Activated CD4-positive, alpha-beta T cell treated with anti-CD3 and anti-CD28 coated beads for 48 hours (primary cell): ENCODE results near the gene CISD1.

Source experiments
- DNase-seq: peaks from one replicate; pipeline ENCODE4 v3.0.0-alpha.2; 2020

Gene CISD1

DNA sequence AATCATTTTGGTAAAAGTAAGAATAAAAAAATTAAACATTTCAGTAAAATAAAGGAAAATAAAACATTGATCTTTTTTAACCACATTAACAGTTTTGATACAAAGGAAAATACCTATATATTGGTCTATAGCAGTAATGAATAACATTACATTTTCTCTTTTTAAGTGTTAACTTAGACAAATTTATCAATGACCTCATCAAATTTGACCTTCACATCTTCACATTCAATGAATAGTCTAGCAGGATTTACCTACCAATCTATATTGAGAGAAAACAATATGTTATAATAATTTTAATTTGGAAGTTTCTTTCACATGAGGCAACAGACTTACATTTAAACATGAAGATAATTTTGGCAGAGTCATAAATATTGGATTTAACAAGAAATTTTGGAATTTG lies 47.9 kb downstream of the CISD1 start:
- DNase-seq: no peak

DNA sequence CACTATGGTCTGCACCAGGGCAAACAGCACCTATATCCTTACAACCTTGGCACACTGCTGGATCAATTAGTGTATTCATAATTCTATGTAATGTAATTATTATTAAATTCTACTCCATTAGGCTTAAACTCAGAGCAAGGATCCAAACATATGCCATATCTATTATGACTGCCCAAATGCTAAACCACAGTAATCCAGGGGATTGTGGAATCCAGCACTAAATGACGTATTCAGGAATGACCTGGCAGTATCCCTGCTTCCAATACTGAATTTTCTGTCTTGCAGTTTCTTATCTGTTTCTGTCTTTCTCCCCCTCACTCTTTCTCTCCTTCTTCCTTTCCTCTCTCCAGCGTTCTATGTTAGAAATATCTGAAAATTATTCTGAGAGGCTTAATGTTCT lies 49.4 kb downstream of the CISD1 start:
- no peak for DNase-seq

DNA sequence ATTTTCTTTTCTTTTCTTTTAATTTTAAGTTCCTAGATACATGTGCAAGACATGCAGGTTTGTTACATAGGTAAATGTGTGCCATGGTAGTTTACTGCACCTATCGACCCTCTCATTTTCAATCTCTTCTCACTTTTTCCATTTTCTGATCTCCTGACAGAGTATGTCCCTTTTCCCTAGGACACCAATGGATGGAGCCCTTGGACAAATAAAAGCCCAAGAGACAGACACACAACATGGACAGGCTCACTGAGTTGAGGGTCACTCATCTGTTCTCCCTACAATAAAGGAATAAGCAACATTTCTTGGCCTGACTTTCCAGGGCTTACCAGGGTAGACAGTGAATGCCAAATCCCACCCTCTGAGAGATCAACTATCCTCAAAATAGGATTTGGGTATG lies 50.6 kb downstream of the CISD1 start:
- DNase-seq: no peak

DNA sequence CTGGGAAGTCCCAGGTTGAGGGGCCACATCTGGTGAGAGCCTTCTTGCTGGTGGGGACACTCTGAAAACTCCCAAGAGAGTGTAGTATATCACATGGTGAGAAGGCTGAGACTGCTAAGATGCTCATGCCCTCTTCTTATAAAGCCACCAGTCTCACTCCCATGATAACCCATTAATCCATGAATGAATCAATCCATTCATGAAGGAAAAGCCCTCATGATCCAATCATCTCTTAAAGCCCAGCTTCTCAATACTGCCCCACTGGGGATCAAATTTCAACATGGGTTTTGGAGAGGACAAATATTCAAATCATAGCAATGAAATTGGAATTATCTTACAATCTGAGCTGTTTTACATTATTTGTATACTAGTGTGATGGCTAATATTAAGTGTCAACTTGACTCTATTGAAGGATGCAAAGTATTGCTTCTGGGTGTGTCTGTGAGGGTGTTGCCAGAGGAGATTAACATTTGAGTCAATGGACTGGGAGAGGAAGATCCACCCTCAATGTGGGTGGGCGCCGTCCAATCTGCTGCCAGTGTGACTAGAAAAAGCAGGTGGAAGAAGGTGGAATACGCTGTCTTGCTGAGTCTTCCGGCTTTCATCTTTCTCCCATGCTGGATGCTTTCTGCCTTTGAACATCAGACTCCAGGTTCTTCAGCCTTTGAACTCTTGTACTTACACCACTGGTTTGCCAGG lies 51.5 kb downstream of the CISD1 start:
- no peak for DNase-seq

DNA sequence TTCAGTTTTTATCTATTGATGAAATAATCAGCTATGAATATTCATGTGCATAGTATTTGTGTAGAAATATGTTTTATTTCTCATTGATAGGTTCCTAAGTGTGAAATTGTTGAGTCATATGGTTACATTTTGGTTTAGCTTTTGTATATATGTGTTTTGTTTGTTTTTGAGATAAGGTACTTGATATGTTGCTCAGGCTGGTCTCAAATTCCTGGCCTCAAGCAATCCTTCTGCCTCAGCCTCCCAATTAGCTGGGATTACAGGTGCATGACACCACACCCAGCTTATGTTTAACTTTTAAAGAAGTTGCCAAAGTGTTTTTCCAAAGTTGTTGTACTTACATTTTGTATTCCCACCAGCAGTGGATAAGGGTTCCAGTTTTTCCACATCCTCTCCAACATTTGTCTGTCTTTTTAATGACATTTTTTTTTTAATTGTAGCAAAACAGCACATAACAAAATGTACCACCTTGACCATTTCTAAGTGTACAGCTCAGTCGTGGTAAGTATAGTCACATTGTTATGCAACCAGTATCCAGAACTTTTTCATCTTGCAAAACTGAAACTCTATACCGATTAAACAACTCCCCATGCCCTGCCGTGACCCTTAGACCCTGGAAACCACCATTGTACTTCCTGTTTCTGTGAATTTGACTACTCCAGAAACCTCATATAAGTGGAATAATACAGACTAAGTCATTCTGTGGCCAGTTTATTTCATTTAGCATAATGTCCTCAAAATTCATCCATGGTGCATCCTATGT lies 53.3 kb downstream of the CISD1 start:
- no peak for DNase-seq

DNA sequence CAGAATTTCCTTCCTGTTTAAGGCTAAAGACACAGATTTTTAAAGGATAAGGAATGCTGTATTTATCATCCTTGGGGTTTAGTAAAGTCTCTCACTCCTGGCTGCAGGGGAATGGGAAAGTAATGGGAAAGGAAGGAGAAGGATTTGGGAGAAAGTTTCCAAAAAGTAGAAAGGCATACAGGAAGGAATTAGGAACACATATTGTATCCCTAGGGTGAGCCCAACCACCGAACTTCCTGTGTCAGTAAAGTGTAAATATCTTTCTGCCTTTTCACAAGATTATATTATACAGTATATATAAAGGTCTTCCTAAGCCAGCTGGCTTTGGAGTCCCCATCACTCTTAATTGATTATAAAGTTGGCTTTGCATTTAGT lies 53.9 kb downstream of the CISD1 start:
- DNase-seq: no peak

DNA sequence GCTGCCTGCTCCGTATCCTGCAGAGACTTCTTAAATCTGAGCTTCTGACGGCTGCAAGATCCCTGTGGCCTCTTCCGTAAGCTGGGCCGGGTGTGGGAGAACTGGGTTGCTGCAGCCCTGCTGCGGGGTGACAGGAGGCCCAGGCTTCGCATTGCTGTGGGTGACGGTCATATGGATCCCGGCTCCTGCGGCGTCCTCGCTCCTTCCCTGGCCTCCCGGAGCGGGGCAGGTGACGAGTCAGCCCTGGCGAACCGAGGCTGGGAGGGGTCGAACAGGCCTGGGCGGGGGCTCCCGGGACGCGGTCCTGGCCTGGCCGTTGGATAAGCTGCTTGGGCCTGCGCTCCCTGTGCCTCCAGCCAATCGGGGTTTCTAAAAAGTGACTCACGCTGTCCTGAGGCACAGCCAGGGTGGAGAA lies 58.0 kb downstream of the CISD1 start:
- DNase-seq: no peak

DNA sequence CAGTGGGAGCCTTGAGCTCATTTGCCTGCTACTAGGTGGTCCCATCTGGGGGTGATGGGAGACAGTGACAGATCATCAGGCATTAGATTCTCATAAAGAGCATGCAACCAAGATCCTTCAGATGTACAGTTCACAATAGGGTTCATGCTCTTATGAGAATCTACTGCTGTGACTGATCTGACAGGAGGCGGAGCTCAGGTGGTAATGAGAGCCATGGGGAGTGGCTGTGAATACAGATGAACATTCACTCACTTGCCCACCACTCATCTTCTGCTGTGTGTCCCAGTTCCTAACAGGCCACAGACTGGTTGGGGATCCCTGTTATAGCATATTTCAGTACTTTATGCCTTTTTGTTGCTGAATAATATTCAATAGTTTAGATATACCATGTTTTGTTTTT lies 59.3 kb downstream of the CISD1 start:
- no peak for DNase-seq

DNA sequence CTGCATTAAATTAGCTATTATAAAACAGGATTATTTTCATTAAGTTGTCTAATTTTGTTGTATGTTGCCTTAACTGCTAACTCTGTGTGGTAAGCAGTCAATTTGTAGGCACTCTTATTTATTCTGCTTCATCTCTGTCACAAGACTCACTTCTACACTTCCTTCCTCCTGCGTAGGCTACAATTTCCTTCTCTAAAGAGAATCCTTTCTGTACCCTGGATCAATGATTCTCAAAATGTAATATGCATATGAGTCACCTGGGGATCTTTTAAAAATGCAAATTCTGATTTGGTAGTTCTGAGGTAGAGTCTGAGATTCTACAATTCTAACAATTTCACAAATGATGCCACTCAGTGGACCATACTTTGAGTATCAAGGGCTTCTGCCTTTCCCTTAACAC lies 61.5 kb downstream of the CISD1 start:
- DNase-seq: no peak

DNA sequence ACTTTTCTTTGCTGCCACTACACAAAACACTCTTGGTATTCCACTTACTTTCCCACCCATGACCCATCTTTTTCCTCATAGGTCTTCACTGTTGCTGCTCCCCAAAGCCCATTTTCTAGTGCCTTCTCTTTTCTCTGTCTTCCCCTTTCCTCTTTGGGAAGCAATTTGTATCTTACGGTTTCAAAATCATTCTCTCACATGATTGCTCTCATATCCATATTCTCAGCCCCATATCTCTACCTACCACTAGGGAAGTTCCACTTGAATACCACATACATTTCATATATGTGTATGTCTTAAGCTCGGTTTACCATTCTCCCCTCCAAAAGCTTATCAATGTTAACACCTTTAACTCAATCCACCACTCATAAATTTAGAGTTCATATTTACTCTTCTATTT lies 62.7 kb downstream of the CISD1 start:
- DNase-seq: no peak

DNA sequence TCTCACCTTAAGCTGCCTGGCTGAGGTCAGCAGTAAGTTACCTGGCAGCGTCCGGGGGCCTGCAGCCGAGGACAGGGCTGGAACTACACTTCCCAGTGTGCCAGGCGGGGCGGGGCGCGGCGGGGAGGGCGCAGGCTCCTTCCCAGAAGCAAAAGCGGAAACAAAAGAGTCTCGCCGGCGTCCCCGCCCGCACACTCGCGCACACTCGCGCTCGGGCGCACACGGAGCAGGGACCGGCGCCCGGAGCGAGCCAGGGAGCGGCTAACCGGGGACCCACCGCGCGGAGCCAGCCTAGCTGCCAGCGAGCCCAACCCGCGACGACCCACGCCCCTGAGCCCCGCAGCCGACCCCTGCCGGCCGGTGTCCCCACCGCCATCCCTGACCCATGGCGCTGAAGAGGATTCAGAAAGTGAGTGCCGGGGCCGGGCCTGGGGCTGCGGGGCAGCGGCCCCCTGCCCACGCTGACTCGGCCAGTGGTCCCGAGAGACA lies 65.9 kb downstream of the CISD1 start, which contains the start of gene UBE2D1:
UBE2D1 (plus strand) TSS at position 190 of the 489 bp plus-strand sequence; CDS start at position 386, 196 bp downstream.
- DNase-seq: peak; percentile 92

DNA sequence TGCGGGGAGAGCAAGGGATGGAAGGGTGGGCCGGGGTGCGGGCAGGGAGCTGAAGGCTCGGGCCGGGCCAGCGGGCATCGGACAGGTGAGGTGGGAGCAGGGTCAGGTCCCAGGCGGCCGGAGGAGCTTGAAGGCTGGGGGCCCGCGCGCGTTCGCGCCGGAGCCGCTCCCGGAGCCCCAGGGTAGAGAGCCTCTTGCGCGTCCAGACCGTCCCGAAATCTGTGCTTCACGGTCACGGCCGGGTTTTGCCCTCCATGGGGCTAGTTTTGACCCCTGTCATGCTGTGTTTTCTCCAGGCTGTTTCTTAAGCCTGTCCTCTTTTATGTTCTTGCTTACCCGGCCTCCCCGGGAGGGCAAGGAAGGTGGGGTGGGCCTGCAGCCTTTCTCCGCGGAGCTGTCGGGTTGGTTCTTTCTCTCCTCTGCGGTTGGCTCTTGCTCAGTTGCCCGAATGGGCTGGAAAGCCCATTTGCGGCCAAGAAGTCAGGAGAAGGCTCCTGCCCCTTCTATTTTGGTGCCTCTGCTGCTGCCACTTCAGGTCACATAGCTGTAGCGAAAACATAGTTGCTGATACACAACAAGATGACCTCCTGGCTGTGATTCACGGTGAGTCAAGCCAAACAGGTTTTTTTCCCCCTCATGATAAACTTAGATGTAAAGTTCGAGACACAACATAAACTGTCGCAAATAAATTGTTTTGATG lies 66.5 kb downstream of the CISD1 start:
- peak; percentile 28 for DNase-seq

DNA sequence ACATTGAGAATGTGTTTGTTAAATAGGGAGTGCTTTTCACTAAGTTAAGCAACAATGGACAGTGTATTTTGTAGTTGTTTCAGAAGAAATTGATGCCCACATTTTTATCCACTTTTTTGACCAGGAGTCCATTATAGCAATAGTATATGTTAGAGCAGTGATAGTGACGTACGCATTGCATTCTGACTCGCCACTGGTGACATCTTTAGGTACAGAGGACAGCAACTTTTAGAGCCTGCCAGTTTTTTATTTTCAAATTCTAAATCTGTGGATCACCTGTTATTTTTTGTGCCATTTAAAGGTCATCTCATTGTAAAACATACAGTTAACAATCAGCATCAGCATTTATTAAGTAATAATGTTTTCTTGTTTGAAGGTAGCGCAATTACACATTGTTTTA lies 67.3 kb downstream of the CISD1 start:
- no peak for DNase-seq
